ENCODE measurements around the gene DLD.

GRCh38 chr7:107957436-107957835 is 66.5 kb downstream of the DLD start:
- TF ChIP-seq TAF7 (optimal IDR thresholded peaks at IDR 0.05; ENCODE audit: borderline replicate concordance, low read depth, low read length) (no peak), CTCF (IDR thresholded peaks at IDR 0.05; ENCODE audit: control extremely low read depth in 1 of 3, insufficient read depth in 1 of 3, low read depth in 1 of 3, low read length in 3 of 3) (no peak), BACH1 (IDR thresholded peaks at IDR 0.05; ENCODE audit: low read length) (no peak), TBP (IDR thresholded peaks at IDR 0.05; ENCODE audit: low read depth, low read length) (no peak), CEBPB (IDR thresholded peaks at IDR 0.05; ENCODE audit: low read depth, low read length) (no peak), POLR2AphosphoS5 (IDR thresholded peaks at IDR 0.05; ENCODE audit: low read depth, low read length) (no peak)

Measured in H1 (cell line).